ENCODE measurements around the gene FLRT1.

GRCh38 chr11:64048042-64048854 lies 12.5 kb downstream of the FLRT1 start:
- TF ChIP-seq CTCF (IDR thresholded peaks at IDR 0.05; ENCODE audit: low read length), result no peak
- TF ChIP-seq EZH2 (optimal IDR thresholded peaks at IDR 0.05; ENCODE audit: low read depth, low read length), result no peak
